ENCODE measurements around the gene AIFM2. TPM values are rescaled to one million over a fixed set of nuclear protein-coding genes. Genes with fewer than 3 reads are reported as not detected.

Gene AIFM2
- total and polyA plus RNA-seq, 2 of the 13 experiments (the other 11 are each of a cell fraction or from before 2014, with no cell fraction given): 20.3 to 29.5 TPM

DNA sequence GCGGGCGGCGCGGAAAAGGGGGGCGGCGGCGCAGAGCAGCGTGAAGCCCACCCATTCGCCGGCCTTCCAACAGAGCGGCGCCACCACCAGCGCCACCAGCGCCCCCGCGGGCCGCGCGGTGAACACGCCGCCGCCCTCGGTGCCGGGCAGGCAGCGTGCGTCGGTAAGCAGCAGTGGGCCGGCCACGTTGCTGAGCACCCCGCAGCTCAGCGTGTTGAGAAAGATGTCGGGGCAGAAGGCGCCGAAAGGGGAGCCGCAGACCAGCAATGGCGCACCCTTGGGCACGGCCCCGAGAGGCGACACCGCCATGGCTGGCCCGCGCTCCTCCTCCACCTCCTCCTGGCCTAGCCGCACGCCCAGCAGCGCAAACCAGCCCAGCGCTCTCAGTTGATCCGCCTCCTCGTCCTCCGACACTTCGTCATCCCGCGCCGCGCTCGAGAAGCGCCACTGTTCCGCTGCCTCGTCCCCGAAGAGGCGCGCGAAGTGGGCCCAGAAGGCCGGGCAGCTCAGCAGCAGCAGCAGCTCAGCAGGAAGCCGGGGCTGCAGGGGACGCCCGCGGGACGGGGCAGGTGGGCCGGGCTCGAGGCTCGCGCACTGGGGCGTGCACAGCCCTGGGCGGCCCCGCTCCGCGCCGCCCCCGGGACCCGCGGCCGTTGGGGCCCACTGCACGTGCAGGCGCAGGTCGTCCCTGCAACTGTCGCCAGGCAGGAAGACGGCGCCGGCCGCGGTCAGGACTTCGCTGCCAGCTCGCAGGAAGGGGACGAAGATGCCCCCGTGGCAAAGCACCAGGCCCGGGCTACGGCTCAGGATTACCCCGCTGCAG lies 13.3 kb upstream of the AIFM2 start (continued):
- TF ChIP-seq HOXA9 (CRISPR knock-in tag; IDR thresholded peaks at IDR 0.05; ENCODE audit: borderline replicate concordance) (peak; percentile 86; the same call in 1 of the 2 replicates), ZNF451 (CRISPR knock-in tag; IDR thresholded peaks at IDR 0.05) (peak; percentile 89; the same call in 1 of the 2 replicates), MED1 (CRISPR knock-in tag; IDR thresholded peaks at IDR 0.05) (no peak), KDM5B (CRISPR knock-in tag; IDR thresholded peaks at IDR 0.05; ENCODE audit: borderline replicate concordance) (peak; percentile 83), ZNF776 (CRISPR knock-in tag; IDR thresholded peaks at IDR 0.05) (peak; percentile 62; the same call in 1 of the 2 replicates), ATM (IDR thresholded peaks at IDR 0.05; ENCODE audit: borderline replicate concordance) (no peak), YY1 (IDR thresholded peaks at IDR 0.05; ENCODE audit: insufficient read depth, insufficient replicate concordance, low read depth, low read length) (peak; percentile 79), FIP1L1 (IDR thresholded peaks at IDR 0.05; ENCODE audit: borderline replicate concordance, insufficient read depth, low read depth, low read length) (no peak), SAP130 (CRISPR knock-in tag; IDR thresholded peaks at IDR 0.05; ENCODE audit: low read depth) (peak; percentile 82), ZNF354B (CRISPR knock-in tag; IDR thresholded peaks at IDR 0.05) (0 out of 2 replicates have a peak, but pooled peaks have one; percentile 31), ZNF20 (CRISPR knock-in tag; IDR thresholded peaks at IDR 0.05) (no peak), KDM5A (IDR thresholded peaks at IDR 0.05; ENCODE audit: borderline replicate concordance, low read length) (no peak), ZNF124 (CRISPR knock-in tag; IDR thresholded peaks at IDR 0.05) (peak; percentile 28; the same call in 1 of the 2 replicates), MIER2 (CRISPR knock-in tag; IDR thresholded peaks at IDR 0.05) (no peak), NR2C2 (CRISPR knock-in tag; IDR thresholded peaks at IDR 0.05; ENCODE audit: borderline replicate concordance) (peak; percentile 26; the same call in 1 of the 2 replicates), ZNF629 (CRISPR knock-in tag; conservative IDR thresholded peaks at IDR 0.05) (no peak; the same call in 1 of the 2 replicates), DMAP1 (CRISPR knock-in tag; IDR thresholded peaks at IDR 0.05) (peak; percentile 73), ZMYM4 (CRISPR knock-in tag; IDR thresholded peaks at IDR 0.05) (peak; percentile 48; the same call in 1 of the 2 replicates)
- TF ChIP-seq, protein P1, sequence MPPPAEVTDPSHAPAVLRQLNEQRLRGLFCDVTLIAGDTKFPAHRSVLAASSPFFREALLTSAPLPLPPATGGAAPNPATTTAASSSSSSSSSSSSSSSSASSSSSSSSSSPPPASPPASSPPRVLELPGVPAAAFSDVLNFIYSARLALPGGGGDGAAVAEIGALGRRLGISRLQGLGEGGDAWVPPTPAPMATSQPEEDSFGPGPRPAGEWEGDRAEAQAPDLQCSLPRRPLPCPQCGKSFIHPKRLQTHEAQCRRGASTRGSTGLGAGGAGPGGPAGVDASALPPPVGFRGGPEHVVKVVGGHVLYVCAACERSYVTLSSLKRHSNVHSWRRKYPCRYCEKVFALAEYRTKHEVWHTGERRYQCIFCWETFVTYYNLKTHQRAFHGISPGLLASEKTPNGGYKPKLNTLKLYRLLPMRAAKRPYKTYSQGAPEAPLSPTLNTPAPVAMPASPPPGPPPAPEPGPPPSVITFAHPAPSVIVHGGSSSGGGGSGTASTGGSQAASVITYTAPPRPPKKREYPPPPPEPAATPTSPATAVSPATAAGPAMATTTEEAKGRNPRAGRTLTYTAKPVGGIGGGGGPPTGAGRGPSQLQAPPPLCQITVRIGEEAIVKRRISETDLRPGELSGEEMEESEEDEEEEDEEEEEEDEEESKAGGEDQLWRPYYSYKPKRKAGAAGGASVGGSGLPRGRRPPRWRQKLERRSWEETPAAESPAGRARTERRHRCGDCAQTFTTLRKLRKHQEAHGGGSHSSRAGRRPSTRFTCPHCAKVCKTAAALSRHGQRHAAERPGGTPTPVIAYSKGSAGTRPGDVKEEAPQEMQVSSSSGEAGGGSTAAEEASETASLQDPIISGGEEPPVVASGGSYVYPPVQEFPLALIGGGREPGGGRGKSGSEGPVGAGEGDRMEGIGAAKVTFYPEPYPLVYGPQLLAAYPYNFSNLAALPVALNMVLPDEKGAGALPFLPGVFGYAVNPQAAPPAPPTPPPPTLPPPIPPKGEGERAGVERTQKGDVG (CRISPR knock-in tag; IDR thresholded peaks at IDR 0.05; ENCODE audit: borderline replicate concordance): no peak
- TF ChIP-seq, protein P2, sequence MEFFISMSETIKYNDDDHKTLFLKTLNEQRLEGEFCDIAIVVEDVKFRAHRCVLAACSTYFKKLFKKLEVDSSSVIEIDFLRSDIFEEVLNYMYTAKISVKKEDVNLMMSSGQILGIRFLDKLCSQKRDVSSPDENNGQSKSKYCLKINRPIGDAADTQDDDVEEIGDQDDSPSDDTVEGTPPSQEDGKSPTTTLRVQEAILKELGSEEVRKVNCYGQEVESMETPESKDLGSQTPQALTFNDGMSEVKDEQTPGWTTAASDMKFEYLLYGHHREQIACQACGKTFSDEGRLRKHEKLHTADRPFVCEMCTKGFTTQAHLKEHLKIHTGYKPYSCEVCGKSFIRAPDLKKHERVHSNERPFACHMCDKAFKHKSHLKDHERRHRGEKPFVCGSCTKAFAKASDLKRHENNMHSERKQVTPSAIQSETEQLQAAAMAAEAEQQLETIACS (CRISPR knock-in tag; IDR thresholded peaks at IDR 0.05): no peak; the same call in 1 of the 2 replicates
- TF ChIP-seq, protein P3, sequence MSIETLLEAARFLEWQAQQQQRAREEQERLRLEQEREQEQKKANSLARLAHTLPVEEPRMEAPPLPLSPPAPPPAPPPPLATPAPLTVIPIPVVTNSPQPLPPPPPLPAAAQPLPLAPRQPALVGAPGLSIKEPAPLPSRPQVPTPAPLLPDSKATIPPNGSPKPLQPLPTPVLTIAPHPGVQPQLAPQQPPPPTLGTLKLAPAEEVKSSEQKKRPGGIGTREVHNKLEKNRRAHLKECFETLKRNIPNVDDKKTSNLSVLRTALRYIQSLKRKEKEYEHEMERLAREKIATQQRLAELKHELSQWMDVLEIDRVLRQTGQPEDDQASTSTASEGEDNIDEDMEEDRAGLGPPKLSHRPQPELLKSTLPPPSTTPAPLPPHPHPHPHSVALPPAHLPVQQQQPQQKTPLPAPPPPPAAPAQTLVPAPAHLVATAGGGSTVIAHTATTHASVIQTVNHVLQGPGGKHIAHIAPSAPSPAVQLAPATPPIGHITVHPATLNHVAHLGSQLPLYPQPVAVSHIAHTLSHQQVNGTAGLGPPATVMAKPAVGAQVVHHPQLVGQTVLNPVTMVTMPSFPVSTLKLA (IDR thresholded peaks at IDR 0.05): peak; percentile 24; the same call in 1 of the 2 replicates
- TF ChIP-seq, protein P4, sequence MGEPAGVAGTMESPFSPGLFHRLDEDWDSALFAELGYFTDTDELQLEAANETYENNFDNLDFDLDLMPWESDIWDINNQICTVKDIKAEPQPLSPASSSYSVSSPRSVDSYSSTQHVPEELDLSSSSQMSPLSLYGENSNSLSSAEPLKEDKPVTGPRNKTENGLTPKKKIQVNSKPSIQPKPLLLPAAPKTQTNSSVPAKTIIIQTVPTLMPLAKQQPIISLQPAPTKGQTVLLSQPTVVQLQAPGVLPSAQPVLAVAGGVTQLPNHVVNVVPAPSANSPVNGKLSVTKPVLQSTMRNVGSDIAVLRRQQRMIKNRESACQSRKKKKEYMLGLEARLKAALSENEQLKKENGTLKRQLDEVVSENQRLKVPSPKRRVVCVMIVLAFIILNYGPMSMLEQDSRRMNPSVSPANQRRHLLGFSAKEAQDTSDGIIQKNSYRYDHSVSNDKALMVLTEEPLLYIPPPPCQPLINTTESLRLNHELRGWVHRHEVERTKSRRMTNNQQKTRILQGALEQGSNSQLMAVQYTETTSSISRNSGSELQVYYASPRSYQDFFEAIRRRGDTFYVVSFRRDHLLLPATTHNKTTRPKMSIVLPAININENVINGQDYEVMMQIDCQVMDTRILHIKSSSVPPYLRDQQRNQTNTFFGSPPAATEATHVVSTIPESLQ (CRISPR knock-in tag; conservative IDR thresholded peaks at IDR 0.05): no peak

Measured in HepG2 (cell line).